ENCODE results near the gene TAGLN. TPM values are rescaled to one million over a fixed set of nuclear protein-coding genes. Genes with fewer than 3 reads are reported as not detected.

TAGLN gene
- total RNA-seq, result 100 to 1,000 TPM in 1 of 6 donors, 10 to 100 TPM in 5; 24.1 to 100 (median 59.6) TPM
- 100 to 1,000 TPM; 363 to 430 TPM for polyA plus RNA-seq

- no peak for TF ChIP-seq CTCF (IDR thresholded peaks at IDR 0.05)
Measured at GRCh38 chr11:117199053-117199915, at the start of gene TAGLN. Gene TAGLN (plus strand): TSS chr11:117199370. CDS start chr11:117203014, 3,644 bp downstream.

GRCh38 chr11:117152066-117152465 is 47.1 kb upstream of the TAGLN start:
- no peak for ATAC-seq
- intact Hi-C loops (cut with DNase I), result no loop called here
- H3K27ac ChIP-seq, result no peak overlapping the region
- H3K4me3 ChIP-seq, result no peak overlapping the region
- no peak for TF ChIP-seq CTCF (IDR thresholded peaks at IDR 0.05)
- no peaks in the 10 kb centered on the region for H3K9me3 ChIP-seq
- peaks cover 0 to 7% (median 0%) of the 10 kb centered on the region in 3 donors for H3K36me3 ChIP-seq
- H3K4me1 ChIP-seq, result peaks cover 3 to 4% (median 4%) of the 10 kb centered on the region in 3 donors
- WGBS, 2 donors, result 50 to 55% methylated on average over 2 of the region's 2 CpGs
- H3K27me3 ChIP-seq, result no peaks in the 10 kb centered on the region
- no peak for DNase-seq
- FAIRE-seq, result no peak

More at GRCh38 chr11:117199053-117199915, at the start of gene TAGLN:
- intact Hi-C loops (cut with DNase I), result no loop called here
- peak in 2 of 6 donors; percentile 48 to 67 for DNase-seq
- H3K4me1 ChIP-seq, result peaks cover 4 to 13% (median 8%) of the 10 kb centered on the region in 3 donors
- peaks cover 0 to under 1% (median 0%) of the 10 kb centered on the region in 3 donors for H3K36me3 ChIP-seq
- H3K4me3 ChIP-seq, result peak within 1 kb of the TSS in 1 of 4 donors; percentile 28
- ATAC-seq, result peak in 3 of 4 donors; percentile 2 to 20 (median 19)
- H3K27me3 ChIP-seq, result no peaks in the 10 kb centered on the region
- WGBS, 2 donors, result 69 to 72% methylated on average over 33 to 34 of the region's 34 CpGs
- H3K9me3 ChIP-seq, result no peaks in the 10 kb centered on the region
- FAIRE-seq, result no peak
- H3K27ac ChIP-seq, result peak within 1 kb of the TSS in 1 of 4 donors; percentile 41

- H3K4me3 ChIP-seq, result no peak overlapping the region
- intact Hi-C loops (cut with DNase I), result no loop called here
- ATAC-seq, result no peak
- H3K27me3 ChIP-seq, result no peaks in the 10 kb centered on the region
- H3K27ac ChIP-seq, result no peak overlapping the region
- no peaks in the 10 kb centered on the region for H3K4me1 ChIP-seq
- no peaks in the 10 kb centered on the region for H3K9me3 ChIP-seq
- no peak for TF ChIP-seq CTCF (IDR thresholded peaks at IDR 0.05)
- DNase-seq, result no peak
- WGBS, 2 donors, result 90 to 95% methylated on average over 5 of the region's 5 CpGs
- FAIRE-seq, result no peak
- peaks cover 0 to 7% (median 0%) of the 10 kb centered on the region in 3 donors for H3K36me3 ChIP-seq
Measured at GRCh38 chr11:117154468-117154867, 44.7 kb upstream of the TAGLN start.

- no peak overlapping the region for H3K27ac ChIP-seq
- ATAC-seq (no peak), FAIRE-seq (no peak), DNase-seq (no peak)
- H3K4me1 ChIP-seq, result no peaks in the 10 kb centered on the region
- H3K36me3 ChIP-seq, result peaks cover 0 to 20% (median 14%) of the 10 kb centered on the region in 3 donors
- no peaks in the 10 kb centered on the region for H3K27me3 ChIP-seq
- H3K9me3 ChIP-seq, result no peaks in the 10 kb centered on the region
- 89 to 96% methylated on average over 2 of the region's 2 CpGs for WGBS, 2 donors
- no peak overlapping the region for H3K4me3 ChIP-seq
- no peak for TF ChIP-seq CTCF (IDR thresholded peaks at IDR 0.05)
- intact Hi-C loops (cut with DNase I), result no loop called here
Measured at GRCh38 chr11:117157507-117157906, 41.7 kb upstream of the TAGLN start.

- Histone ChIP-seq H3K9me3 (no peaks in the 10 kb centered on the region), H3K27me3 (no peaks in the 10 kb centered on the region), H3K36me3 (peaks cover 0 to 44% (median 14%) of the 10 kb centered on the region in 3 donors), H3K4me1 (no peaks in the 10 kb centered on the region), H3K27ac (no peak overlapping the region), H3K4me3 (no peak overlapping the region)
- intact Hi-C loops (cut with DNase I), result no loop called here
- TF ChIP-seq CTCF (IDR thresholded peaks at IDR 0.05), result no peak
- 86 to 93% methylated on average over 2 of the region's 2 CpGs for WGBS, 2 donors
- ATAC-seq (no peak), FAIRE-seq (no peak), DNase-seq (no peak)
Measured at GRCh38 chr11:117159892-117160291, 39.3 kb upstream of the TAGLN start.
